ENCODE measurements around the gene MTUS2.

MTUS2 gene

DNA sequence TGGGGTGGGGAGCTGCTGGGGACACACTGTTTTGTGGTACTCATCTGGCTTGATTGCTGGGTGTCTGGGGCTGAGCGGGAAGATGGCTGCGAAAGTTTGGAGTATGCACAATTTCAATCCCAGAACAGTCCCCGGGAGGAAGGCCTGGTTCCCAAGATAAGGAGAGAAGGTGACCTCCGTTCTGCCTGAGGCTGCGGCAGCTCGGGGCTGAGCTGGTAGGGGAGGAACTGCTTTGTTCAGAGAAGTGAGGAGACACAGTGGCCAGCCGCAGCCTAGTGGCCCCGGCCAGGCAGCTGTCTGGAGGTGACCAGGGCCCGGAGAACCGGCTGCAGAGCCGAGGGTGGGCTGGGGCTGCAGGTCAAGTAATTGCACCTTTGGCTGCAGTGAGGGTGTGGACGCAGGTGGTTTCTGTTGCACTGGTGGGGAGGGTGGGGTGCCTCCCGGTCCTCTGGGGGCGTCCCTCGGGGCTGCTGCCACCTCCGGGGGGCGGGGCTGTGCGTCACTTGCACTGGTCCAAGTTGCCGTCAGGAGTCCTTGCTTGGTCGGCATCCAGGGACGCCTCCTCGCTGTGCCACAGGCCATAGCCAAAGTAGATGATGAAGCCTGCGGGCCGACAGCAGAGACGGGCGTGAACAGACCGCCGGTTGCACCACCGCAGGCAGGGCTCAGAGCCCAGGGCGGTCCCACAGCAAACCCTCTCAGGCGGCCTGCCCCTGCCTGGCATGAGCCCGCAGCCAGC lies 694.0 kb downstream of the MTUS2 start:
- no peak for DNase-seq

DNA sequence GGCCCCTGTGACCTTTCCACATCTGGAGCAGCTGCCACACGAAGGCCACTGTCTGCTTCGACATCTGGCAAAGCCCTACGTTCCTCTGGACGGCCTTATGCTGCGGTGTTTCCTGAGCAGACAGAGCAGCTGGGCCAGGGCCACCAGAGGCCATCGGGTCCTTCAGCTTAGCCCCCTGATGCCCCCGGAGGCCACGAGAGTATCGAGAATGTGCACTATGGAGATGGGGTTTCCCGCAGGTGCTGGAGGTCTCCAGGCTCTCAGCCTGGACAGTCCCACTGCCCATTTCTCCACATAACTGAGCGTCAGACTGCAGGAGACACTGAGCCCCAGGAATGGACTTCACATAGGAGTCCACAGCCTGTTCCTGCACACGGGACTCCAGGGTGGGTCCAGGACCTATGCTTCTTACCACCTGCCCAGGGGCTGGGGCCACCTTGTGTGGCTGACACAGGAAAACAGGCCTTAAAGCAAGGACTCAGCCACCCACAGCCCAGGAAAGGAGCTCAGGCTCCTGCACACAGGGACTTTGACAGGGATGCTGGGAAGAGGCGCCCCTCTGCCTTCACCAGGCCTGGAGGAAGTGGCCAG lies 694.7 kb downstream of the MTUS2 start:
- no peak for DNase-seq

DNA sequence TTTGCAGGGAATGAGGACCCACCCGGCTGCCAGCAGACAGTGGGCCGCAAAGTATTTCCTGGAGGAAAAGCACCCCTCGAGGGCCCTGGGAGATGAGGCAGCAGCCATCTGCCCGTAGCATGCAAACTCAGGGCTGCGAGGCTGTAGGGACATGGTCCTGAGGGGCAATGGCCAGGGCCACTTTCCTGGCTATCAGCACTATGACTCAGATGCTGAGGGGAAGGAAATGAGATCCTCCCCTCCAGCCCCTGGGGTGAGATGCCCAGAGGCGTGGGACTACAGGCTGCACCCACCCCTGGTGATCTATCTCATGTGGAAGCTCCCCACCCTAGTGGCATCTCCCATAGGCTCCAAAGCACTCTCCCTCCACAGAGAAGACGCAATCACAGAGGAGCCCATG lies 695.2 kb downstream of the MTUS2 start:
- no peak for DNase-seq

DNA sequence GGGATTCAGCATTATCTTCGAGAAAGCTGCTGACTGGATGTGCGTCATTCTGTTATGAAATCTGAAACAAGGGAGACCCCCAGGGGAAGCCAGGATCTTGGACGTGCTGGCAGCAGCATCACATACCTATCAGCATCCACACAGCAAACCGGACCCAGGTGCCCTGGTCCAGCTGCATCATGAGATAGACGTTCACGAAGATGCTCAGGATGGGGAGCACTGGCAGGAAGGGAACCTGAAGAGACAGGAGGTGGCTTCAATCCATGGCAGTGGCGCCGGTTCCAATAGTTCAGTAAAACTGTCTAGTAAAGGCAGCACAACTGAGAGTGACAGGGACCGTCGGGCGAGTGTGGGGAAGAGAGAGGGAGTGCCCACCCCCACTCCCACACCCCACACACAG lies 695.9 kb downstream of the MTUS2 start:
- no peak for DNase-seq

DNA sequence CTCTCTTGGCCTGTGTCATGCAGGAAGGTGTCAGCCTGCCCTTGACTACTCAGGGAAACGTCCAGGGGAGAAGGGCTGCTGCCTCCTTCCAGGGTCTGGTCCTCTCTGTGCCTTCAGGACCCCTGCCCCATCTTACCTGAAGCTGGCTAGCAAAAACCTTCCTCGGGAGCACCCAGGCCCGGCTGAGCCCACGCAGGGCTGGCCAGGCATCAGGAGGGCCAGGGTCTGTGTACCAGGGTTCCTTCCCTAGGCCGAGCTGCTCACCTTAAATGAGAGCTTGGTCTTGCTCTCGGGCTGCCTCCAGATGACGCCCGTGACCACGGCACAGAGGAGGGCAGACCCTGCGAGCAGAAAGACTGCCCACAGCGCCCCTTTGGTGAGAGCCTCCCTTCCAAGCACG lies 696.7 kb downstream of the MTUS2 start:
- DNase-seq = no peak

DNA sequence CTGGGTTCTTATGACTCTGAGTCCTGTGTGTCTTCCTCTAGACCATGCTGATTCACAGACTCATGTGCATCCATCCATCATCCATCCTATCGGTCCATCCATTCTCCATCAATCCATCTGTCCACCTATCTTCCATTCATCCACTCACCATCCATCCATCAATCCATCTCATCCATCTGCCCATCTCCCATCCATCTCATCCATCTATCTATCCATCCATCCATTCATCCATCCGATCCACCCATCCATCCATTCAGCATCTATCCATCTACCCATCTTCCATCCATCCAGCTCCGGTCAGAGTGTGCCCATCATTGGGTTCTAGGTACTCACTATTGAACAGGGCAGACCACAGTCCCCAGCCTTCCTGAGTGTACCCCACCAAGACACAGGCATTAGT lies 699.8 kb downstream of the MTUS2 start:
- no peak for DNase-seq

DNA sequence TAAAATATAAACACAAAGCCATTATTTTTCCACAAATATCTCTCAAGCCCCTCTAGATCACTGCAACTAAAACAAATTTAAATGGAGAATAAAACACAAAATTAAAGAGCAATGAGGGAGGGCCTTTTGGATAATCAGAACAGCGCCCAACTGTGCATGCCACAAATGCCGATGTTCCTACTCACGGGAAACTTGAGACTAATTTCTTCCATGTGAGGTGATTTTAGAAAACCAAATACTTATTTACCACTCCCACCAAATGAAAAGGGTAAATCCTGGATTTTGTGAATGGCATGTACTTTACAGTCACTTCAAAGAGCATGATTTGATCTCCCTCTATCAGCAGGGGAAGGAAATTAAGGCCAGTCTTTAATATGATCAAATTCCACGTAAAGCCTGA lies 700.5 kb downstream of the MTUS2 start:
- no peak for DNase-seq

DNA sequence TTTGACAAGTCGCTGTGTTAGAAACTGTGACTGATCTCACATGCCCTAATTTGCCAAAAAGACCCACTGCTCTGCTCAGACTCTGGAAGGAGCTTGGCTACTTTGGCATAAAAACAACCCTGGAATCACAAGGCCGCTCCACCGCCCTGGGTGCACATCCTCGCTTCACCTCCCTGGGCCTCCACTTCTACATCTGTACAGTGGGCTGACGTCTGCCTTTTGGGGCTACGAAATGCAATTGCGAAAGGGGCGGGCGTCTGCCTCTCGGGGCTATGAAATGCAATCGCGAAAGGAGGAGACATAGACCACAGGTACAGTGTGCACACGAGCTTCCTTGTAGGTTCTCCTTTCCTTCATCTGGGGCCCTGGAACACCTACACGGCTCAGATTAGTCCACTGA lies 701.2 kb downstream of the MTUS2 start:
- DNase-seq = no peak

DNA sequence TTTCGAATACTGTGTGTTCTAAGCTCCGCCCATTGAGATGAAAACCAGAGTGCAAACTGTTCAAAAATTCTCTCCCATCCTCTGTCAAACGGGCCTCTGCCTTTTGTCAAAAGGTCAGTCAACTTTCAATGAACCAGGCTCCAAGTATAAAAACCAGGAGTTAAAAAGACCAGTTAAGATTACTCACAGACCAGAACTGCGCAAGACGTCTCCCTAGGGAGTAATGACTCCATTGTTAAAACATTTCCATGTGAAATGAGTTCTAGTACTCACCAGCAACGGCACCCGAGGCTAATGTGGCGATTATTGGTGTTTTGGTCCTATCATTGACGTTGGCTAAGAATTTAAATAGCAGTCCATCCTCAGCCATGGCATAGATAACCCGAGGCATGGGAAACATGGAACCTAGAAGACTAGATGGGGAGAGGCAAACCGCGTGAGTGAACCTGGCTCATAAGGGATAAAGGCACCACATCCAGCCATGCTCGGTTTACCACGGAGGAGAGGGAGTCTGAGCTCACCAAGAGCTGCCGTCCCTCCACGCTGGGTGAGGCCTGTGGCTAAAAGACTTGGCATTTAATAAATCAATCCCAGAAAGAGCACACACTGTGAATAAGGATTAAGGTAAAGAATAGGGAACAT lies 702.0 kb downstream of the MTUS2 start:
- DNase-seq = no peak

DNA sequence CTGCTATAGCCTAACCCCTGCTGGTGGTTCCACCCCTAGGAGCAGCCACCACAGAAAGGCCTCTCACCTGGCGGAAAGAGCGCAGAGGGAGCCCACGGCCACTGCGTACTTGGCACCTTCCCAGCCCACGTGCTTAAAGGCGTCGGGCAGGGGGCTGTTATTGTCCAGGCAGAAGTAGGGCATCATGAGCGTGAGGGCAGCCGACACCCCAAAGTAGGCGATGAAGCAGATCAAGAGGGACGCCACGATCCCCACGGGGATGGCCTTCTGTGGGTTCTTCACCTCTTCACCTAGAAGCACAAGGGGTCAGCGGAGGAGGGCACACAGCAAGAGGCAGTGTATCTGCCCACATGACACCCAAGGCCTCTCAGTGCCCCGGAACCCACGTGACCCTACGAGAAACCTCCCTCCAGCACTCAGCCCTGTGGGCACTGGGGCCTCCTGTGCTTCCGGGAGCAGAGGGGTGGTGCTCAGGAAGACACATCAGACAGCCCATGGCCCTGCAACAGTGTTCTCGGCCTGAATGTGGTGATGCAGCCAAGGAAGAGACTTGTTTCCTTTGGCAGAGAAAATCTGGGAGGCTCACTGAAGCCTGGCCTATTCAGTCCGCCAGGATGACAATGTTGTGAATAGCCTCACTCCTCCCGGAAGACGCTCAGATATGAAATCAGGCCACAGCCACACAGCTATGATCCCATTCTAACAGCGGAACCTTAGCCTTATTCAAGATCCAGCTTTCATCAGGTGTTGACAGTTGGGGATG lies 703.2 kb downstream of the MTUS2 start:
- no peak for DNase-seq

DNA sequence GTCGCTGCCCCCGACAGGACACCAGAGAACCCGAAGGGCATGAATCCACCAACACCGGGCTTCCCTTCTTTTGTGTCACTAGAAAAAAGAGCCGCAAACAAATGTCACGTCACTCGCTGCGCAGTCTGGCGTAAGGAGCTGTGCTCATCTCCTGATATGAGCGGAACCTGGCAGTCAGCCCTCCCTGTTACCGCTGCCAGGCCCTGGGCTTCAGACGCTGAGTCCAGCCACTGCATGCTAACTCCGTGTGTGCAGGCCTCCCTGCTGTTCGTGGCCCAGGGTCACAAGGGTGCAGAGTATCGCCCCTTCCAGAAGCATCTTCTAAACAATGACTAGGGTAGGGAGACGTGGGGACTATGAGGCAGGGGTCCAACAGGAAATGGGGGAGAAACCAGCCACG lies 704.0 kb downstream of the MTUS2 start:
- DNase-seq = no peak

DNA sequence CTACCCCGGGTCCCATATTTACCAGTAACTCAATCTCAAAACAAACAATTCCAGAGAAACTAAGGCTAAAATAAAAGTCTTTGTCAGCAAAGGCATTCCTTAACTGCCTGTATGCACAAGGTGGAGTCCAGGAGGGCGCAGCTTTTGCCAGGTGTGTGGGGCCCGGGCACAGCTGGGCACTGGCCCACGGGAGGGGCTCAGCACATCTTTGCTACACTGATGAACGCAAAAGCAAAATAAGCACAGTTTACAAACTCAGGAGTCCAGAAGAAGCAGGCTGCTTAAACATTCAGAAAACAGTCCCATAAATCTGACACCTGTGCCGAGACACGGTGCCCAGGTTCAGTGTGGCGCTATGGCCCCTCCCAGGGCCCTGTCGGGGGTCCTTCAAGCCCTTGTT lies 704.5 kb downstream of the MTUS2 start:
- no peak for DNase-seq

DNA sequence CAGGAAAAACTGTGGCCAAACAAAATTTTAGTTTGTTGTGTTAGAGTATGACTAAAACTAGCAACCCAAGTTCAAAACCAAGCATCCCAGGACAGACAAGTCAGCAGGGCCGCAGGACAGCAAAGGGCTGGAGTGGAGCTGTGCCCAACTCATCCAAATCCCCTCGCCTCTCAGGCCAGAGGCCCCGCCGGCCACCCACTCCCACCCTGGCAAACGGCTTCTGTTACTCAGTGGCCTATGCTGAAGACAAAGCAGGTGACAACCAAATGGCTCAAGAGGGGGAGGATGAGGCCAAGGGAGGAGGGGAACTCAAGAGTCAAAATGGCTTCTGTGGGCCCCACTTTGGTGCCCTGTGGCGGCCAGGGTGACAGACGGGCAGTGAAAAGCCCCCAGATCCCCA lies 705.6 kb downstream of the MTUS2 start:
- no peak for DNase-seq

DNA sequence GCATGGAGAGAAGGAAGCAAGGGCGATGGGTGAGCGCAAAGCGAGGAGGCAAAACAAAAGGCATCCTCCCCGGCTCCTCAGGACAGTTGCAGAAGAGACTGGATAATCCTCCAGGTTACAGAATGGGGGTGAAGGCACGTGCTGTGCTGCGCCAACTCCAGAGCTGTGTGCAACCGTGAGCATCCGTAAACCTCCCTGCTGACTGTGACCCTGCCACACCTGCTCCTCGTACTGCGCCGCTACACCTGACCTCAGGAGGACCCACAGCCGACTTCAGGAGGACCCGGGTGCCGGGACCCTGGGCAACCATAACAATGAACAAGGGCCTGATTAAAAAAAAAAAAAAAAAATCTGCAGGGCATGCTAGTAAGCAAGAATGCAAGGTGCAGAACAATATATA lies 706.6 kb downstream of the MTUS2 start:
- no peak for DNase-seq

DNA sequence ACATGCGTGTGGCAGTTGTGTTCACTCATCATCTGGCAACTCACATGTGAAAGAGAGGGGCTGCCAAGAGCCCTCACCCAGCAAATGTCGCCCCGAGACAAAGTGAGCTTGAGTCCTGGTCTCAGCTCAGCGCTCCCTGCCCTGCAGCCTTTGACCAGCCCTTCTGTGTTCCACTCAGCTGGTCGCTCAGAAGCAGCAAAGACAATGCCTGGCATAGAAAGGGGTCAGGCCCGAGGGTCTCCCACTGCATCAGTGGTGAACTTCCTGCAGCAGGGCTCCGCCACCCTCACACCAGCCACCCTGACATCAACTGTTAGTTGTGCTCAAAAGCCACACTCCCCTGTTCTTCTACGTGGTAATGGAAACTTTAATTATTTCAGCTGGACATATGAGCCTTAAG lies 707.4 kb downstream of the MTUS2 start:
- no peak for DNase-seq

DNA sequence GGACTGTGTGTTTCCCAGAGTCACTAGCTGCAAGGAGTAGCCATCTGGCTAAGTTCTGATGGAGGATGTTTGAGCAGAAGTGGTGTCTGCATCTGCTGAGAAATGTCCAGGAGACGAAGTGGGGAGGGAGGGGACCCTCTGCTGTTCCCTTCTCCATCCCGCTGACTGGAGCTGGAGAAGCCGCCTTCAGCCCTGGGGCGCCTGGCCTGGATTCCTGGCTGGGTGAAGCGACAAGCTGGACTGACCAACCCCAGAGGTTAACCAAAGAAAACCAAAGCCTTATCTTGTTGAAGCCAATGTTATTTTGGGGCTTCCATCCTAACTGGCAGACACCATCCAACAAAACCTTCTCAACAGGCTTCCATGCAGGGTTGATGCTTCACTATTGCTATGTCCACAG lies 707.8 kb downstream of the MTUS2 start:
- no peak for DNase-seq

DNA sequence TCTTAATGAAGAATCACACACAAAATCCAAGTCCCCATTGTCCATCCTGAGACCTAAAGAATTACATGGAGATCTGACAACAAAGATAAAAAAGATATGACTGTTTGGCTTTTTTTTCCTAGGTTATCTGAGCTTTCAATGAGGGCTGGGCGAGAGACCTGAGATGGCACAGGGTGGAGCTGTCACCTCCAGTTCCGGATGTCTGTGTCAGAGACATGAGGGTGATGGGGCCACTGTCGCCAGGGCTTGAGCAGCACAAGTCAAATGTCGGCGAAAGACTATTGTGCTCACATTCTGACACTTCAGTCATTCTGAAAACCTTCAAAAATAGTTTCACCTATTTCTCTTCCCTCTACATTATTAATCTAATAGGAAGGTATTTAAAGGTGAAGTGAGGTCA lies 709.6 kb downstream of the MTUS2 start:
- DNase-seq = no peak

DNA sequence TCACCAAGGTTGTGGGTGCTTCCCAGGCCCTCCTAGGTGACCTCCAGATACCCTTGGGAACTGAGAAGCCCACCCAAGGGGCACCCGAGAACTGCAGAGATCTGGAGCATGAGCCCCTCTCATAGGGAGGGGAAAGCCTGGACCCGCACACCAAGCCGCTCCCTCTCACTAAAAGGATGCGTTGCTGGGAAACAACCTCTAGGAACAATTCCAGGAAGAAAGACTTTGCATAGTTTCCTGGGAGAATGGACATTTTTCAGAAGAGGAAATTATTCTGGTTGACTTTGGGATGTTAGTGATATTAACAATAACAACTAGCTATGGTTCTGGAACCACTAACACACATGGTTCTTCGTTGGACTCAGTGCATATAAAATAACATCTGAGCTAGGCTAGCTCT lies 710.8 kb downstream of the MTUS2 start:
- DNase-seq = no peak

DNA sequence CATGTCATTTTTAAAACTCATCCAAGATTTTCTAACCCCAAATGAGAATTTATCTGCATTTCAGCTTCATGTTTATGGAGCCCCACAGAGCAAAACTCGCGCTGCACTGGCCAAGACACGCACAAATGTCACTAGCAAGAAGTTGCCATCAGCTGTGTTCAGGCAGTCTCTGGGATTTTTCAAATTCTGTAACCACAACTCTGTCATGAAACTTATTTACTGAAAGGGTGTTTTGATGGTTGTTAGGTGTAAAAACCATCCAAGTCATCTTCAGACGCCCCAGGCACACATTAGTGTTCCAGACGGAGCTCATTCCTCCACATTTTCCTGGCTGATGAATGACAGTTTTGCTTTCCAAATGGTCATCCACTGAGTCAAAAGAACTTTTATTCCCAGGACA lies 712.0 kb downstream of the MTUS2 start:
- no peak for DNase-seq

DNA sequence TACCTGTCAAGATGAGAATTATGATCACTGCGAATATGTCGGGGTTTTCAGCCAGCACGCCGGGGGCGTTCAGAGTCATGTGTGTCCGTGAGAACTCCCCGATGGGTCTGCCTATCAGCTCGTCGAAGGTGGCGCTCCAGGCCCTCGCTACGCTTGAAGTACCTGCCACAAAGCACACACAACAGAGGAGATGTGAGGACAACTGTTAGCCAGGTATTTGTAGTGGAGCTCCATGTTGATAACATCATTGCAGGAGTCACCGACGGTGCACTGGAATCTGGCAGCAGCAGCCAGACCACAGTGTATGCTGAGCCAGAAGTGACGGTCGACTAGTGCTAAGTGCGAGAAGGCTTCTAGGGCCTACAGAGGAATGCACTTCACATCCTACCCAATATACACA lies 712.7 kb downstream of the MTUS2 start:
- DNase-seq = no peak

DNA sequence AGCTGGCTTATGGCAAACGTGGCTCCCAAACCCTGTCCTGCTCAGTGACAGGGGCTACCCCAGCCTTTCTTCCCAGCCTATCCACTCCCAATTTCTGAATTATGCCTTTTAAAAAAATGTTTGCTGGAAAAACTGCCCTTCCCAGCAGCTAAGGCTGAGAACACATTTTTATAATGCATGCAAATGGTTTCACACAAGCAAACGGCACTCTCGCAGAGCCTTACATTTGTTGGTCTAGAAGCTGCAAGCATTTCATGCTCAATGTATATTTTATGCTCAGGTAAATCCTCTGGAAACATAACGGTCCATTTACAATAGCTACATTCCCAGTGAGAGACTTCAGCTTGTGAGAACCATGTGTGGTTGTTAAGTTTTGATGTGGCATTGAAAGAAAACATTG lies 713.9 kb downstream of the MTUS2 start:
- DNase-seq = no peak

DNA sequence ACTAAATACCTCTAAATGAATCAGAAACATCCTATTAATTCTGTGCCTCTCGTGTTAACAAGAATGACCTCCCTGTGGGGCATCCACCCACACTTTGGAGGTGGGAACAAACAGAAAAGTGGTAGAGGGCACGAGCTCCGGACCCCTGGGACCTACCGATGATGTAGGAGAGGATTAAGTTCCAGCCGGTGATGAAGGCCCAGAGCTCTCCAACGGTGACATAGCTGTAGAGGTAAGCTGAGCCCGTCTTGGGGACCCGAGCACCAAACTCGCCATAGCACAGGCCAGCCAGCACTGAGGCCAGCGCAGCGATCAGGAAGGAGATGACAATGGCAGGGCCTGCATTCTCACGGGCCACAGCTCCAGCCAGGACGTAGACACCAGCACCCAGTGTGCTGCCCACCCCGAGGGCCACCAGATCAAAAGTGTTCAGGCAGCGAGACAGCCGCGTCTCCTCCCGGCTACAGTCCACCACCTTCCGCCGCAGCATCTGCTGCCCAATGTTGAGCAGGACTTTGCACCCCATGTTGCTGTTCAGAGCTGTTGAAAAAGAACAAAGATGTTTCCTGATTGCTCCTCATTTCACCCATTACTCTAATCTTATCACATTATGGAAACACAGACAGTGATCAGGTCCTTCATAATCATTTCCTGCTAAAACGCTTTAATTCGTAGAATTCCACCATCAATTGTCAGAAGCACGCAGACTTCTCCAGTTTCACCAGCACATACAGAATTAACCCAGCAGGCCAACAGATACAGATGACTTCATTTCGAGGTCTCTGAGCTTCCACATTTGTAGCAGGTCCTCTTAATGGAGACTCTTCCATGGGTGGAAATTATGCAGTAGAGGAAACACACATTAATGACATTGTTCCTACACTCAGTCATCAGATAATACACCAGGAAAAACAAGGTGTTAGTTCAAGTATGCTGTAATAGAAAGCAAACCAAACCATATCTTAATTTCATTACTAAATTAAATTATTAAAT lies 715.8 kb downstream of the MTUS2 start:
- no peak for DNase-seq

DNA sequence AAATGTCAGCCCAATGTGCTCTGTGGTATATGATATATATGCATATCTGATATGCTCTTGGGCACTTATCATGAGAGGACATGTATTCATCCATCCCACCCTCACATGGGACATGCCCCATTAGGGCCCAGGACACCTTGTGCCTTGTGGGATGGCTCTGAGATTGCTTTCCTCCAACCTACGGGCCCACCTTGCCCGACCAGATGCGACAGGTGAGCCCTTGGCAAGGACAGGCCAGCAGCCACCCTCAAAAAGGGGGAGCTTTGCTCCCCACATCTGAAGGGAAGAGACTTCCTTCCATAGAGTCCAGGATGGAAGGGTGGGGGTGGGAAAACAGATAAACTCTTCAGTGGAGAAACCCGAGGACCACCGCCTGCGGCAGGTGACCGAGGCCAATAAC lies 716.7 kb downstream of the MTUS2 start:
- no peak for DNase-seq
